GM18499 (cell line): ENCODE measurements around the gene ZCCHC17.
"Not testable (repeated sequence)": the region's sequence is repeated elsewhere in the genome, so short reads cannot be mapped to it uniquely, and the experiment has no call there.

ENCODE experiments used
- ATAC-seq: cut with Tn5 transposase; IDR thresholded peaks from one replicate; pipeline ENCODE4 v1.9.1; 2021; ENCODE audit warnings: moderate number of reproducible peaks; ENCODE audit not compliant: insufficient read depth, unreplicated experiment

Gene ZCCHC17, protein sequence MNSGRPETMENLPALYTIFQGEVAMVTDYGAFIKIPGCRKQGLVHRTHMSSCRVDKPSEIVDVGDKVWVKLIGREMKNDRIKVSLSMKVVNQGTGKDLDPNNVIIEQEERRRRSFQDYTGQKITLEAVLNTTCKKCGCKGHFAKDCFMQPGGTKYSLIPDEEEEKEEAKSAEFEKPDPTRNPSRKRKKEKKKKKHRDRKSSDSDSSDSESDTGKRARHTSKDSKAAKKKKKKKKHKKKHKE

DNA sequence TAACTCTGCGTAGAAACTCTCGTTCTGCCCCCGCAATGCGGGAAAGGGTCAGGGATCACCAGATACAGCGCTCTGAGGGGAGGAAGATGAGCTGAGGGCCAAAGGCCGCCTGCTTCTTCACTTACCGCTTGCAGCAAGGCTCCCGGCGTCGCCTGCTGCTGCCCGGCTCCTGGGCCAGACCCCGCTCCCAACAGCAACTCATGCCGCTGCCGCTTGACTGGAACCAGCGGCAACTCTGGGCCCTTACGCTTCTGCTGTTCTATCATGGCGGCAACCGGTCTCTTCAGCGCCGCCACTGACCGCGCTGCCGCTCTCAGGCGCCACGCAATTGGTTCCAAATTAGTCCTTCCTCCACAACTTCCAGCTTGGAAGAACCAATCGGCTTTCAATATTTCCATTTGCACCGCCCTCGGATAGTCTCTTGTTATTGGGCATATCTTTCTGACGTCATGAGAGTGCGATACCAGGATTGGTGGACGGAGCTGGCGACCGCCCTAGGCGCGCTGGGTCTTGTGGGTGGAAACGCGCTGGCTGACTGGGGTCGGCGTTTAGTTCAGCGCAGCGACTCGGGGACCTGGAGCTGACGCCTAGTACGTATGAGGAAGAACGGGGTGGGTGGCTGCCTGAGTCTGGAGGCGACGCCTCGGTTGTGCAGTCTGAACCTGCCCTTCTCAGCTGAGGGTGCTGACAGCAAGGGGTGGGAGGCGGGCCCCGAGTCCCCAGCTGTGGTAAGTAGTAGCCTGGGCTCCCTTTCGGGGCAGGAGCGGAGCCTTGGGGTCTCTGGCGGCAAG is at the start of gene ZCCHC17, which contains the start of gene SNRNP40:
Gene ZCCHC17, plus strand, starts transcription at position 547 of the 791 bp plus-strand sequence. CDS start 13,067 bp downstream, outside the sequence.
Gene SNRNP40, minus strand, starts transcription at position 303 of the 791 bp plus-strand sequence. Its CDS starts 37 bp downstream, at position 266.
- peak; percentile 87 for ATAC-seq

DNA sequence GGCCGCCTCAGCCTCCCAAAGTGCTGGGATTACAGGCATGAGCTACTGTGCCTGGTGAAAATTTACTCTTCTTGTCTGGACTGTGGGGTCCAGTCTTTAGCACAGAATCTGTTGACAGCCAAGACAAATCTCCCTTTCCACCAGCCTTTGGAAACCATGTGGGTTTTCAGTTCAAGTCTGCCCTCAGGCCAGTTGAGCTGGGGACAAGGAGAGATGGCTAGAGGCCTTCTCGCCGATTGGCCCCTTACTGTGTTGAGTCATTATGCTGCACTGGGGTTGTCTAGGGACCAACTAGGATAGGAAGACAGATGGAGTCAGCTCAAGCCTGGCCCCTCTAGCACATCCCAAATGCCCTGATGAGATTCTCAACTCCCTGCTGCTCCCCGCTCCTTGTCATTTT is 48.6 kb upstream of the ZCCHC17 start:
- no peak for ATAC-seq

DNA sequence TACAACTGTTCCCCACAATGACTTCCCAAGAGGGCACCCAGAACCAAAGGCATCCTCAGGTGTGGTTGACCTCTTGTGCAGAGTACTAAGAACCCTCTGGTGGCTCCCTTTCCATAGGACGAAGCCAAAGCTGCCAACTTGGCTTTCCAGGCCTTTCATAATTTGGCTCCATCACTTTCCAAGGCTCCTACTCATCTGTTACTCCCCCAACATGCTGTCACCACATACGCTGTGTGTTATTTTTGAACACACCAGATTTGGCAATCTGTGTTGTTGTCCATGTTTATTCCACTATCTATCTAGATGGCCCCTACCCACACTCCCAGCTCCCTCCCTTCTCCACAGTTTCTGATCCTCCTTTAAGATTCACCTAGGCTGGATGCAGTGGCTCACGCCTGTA is 47.0 kb upstream of the ZCCHC17 start:
- ATAC-seq: no peak

DNA sequence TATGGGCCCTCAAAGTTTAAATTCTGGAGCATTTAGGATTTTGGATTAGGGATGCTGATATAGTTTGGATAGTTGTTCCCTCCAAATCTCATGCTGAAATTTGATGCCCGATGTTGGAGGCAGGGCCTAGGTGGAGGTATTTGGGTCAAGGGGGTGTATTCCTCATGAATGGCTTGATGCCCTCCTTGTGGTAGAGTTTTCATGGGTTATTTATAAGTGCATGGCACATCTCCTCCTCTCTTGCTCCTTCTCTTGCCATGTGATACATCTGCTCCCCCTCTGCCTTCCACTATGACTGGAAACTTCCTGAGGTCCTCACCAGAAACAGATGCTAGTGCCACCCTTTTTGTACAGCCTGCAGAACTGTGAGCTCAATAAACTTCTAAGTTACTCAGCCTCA is 39.6 kb upstream of the ZCCHC17 start:
- ATAC-seq: no peak

DNA sequence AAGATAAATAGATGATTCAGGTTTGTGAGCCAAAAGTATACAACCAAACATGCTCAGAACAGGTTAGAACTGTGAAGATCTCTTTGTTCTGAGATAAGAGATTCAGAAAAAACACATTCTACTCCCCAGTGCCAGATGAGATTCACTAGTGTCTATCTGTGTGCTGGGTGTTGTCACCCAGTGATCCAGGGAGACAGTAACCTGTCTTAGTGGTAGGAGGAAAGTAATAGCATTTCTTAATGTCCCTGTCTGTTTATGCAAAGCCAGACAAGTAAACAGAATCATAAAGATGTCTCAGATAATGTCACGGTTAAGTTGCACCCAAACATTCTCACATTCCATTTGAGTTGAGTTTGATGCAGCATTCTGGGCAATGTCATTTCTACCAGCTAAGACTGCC is 38.3 kb upstream of the ZCCHC17 start:
- ATAC-seq: no peak

DNA sequence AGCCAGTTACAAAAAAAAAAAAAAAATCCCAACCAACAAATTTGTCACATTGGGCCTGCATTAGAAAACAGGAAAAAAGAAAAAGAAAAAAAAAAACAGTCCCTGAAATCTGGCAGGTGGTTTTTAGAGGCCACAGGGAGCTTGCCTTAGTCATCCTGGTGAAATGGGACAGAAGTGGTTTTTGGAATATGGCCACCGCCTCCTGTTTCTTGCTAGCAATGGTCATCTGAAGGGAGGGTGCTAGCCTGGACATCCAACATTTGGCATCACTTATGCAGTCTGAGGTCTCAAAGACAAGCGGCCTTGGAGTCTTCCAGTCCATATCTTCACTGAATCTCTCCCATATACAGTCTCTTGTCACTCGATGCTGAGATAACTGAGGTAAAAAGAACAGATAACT is 37.1 kb upstream of the ZCCHC17 start:
- no peak for ATAC-seq

DNA sequence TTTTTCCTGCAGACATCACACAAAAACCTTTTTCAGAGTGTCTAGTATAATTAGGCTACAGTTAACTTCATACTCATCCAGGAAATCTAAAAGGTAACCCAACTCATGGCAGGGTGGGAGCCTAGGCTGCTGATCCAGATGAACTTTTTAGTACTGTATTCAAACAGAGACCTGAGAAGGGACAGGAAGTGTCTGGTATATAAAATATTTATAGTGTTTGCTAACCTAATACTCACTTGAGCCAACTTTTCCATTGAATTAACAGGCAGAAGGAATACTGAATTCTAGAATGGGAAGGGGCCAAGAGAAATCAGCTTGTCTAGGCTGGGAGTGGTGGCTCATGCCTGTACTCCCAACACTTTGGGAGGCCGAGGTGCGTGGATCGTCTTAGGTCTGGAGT is 34.9 kb upstream of the ZCCHC17 start:
- no peak for ATAC-seq

DNA sequence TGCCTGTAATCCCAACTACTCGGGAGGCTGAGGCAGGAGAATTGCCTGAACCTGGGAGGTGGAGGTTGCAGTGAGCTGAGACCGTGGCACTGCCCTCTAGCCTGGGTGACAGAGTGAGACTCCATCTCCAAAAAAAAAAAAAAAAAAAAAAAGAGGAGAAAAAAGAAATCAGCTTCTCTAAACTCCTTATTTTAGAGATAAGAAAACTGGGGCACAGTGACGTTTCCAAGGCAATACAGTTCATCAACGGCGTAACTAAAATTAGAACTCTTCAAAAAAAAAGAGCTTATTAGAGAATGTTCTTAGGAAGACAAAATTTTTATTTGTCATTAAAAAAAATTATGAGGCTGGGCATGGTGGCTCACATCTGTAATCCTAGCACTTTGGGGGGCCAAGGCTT is 34.4 kb upstream of the ZCCHC17 start:
- not testable (repeated sequence) for ATAC-seq

DNA sequence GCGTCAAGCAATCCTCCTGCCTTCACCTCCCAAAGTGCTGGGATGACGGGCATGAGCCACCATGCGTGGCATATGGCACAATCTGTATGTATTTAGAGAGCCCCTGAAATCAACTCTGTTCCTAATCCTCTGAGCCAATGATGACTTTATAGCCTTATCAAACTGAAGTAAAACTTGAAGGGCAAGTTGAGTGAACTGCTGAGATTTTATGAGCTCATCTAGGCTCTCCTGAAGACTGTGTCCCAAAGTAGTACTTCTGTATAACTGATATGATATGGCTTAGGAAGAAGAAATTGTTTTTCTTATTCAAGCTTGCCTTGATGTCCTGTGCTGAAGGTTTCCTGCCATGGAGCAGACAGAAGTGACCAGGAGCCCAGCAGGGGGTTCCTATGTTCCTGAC is 33.4 kb upstream of the ZCCHC17 start:
- ATAC-seq: no peak

DNA sequence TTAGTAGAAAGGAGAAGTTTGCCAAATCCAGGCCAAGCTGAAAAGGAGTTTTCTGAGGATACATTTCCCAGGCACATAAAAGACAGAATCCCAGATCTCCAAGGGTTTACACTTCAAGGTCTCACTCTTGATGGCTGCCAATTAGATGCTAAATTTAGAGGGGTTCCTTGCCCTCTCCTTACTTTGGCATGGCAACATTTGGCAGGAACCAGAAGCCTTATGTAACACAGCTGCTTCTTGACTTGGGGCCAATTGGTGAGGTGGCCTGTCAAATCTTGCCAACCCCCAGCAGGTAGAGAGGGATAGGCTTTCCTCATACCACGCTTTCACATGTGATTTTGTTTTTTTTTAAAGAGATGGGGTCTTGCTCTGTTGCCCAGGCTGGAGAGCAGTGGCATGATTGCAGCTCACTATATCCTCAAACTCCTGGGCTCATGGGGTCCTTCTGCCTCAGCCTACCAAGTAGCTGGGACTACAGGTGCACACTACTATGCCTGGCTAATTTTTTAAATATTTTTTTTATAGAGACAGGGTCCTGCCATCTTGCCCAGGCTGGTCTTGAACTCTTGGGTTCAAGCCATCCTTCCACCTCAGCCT is 31.9 kb upstream of the ZCCHC17 start:
- no peak for ATAC-seq

DNA sequence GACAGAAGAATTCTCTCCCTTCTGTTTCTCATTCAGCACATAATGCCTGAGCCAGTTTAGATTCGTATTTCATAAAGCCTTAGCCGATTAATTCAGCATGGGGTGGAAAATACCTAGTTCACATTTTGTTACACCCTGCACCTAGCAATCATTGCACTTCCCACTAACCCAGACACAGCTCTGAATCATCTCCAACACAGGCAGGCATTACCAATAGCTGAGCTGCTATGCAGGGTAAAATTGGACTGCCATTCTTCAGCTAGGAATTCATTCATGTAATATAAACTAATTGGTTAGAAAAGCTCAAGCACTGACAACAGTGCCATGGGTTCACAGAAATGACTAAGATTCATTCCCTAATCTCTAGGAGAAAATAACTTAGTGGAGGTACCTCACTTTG is 30.3 kb upstream of the ZCCHC17 start:
- no peak for ATAC-seq

DNA sequence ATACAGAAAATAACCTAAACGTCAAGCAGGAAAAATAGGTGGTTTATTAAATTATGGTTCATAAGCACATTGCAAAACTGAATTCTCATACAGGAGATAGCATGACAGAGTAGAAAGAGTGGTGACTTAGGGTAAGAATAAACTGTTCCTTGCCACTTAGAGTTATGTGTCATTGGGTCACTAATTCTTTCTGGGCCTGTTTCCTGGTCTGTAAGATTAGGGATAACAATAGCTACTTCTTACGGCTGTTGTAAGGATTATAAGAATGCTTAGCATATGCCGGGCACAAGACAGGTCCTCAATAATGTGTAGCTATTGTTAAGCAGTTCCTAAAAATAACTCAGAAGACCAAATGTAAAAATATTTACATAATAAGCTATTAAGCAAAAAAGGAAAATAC is 24.5 kb upstream of the ZCCHC17 start:
- ATAC-seq: no peak

DNA sequence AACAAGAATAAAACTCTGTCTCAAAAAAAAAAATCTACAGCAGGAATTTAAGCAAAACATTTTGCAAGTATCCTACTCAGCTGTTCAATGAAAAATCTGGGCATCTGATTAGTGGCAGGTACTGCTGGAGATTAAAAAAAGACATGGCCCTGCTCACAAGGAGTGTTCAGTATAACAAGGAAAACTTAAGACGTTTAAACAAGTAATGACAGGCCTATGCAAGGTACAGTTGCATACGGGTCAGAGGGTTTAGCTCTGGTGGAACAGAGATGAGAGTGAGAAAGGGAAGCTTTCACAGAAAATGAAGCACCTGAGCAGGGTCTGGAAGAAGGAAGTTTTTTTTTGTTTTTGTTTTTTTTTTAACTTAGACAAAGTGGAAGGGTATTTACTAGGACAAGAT is 23.2 kb upstream of the ZCCHC17 start:
- ATAC-seq: no peak

DNA sequence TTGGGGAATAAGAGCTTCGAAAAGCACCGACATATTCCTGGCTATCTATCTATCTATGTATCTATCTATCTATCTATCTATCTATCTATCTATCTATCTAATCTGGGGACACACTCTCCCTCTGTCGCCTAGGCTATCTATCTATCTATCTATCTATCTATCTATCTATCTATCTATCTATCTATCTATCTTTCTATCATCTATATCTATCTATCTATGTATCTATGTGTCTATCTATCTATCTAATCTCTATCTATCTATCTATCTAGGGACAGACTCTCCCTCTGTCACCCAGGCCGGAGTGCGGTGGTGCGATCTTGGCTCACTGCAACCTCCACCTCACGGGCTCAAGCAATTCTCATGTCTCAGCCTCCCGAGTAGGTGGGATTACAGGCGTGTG is 14.4 kb upstream of the ZCCHC17 start:
- ATAC-seq: not testable (repeated sequence)

DNA sequence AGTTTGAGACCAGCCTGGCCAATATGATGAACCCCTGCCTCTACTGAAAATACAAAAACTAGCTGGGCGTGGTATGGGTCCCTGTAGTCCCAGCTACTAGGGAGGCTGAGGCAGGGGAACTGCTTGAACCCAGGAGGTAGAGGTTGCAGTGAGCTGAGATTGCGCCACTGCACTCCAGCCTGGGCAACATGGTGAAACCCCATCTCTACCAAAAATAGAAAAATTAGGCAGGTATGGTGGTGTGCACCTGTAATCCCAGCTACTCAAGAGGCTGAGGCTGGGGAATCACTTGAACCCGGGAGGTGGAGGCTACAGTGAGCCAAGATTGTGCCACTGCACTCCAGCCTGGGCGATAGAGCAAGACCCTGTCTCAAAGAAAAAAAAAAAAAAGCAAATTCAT is 9.0 kb upstream of the ZCCHC17 start:
- not testable (repeated sequence) for ATAC-seq

DNA sequence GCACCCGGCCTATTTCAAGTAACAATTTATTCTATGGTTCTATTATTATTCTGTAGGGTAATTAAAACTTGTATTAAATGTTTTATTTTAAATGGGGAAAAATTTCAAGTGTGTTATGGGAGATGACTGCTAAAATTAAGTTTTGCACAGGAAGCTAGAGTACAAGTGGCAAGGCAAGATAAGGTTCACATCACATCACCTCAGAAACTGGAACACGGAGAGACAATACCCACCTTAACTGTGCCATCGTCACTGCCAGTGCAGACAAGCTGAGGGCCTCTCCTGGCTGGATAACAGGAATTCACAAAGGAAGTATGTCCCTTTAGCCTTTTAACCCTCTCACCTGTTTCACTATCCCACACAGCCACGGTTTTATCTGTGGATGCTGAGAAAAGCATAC is 7.8 kb upstream of the ZCCHC17 start:
- ATAC-seq: no peak

DNA sequence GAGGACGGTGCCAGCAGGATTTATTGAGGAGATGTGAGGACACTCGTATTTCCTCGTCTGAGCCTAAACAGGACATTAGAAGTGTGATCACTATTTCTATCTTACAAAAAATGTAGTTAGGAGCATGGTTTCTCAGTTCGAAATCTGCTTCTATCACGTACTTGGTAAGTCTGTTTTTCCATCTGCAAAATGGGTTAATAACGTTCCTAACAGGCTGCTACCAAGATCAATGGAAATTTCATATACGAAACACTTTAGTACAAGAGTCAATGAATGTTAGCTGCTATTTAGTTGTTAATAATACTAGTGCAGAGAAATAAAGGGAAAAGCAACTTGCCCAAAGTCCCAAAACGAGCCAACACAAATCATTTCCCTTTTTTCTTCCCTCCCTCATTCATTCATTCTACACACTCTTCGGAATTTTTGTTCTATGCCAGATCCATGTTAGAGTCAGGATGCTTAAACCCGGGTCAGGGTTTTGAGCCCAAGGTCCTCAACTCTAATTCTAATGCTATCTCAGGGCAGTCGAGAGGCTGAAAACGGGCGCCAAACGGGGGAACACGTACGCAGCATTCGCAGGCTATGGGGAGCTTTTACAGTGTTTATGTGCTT is 852 bp upstream of the ZCCHC17 start:
- ATAC-seq: no peak

DNA sequence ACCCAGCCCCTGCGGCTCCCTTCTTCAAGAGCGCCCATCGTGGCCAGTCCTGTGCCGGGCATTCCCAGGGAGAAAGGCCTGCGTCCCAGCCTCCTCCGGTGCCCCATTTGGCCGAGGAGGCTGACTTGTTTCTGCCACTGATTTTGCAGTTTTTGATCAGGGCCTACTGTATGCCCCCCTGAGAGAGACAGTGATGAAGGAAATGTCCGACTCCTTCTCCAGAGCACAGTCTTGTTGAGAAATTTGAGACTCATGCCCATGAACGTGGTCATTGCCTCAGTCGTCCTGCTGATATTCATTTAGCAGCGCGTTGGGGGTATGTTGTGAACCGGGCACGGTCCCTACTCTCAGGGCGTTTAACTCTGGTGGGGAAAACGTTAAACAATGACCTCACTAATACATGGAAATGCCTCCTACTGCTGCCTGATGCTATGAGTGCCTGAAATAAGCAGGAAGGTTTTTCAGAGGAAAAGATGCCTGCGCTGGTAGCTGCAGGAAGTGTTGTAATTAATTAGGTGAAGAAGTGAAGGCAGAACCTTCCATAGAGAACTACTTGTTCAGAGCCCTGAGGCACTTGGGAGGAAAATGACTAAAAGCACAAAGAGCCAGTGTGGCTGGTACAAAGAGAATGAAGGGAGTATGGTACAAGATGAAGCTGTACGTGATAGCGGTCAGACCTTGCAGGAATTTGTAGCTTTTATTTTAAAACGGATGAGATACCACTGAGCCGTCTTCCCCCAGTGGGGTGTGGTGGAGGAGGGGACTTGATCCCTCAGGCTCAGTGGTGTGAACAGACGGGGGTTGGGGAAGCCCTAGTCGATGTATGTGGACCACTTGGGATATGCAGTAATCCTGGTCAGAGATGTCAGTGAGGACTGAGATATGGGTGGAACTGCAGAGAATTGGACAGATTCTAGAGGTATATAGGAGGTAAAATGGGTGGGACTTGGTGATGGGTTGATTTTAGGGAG is 730 bp downstream of the ZCCHC17 start:
- ATAC-seq: no peak

DNA sequence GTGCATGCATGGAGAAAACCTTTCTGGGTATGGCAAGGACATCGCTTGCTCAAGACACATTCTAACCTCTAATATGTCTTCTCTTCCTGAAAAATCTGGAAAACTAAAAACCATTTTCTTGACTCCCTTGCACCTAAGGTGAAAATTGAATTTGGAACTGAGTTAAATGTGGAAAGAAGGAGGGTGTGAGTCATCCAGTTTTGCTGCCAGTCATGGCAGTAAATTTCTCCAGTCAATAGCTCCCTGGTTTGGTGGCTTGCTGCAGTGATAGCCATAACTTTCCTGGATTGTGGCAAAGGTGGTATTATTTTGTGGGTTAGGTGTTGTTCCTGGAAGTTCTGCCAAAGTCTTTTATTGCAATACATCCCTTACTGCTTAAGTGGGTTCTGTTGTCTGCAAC is 2.5 kb downstream of the ZCCHC17 start:
- ATAC-seq: no peak

DNA sequence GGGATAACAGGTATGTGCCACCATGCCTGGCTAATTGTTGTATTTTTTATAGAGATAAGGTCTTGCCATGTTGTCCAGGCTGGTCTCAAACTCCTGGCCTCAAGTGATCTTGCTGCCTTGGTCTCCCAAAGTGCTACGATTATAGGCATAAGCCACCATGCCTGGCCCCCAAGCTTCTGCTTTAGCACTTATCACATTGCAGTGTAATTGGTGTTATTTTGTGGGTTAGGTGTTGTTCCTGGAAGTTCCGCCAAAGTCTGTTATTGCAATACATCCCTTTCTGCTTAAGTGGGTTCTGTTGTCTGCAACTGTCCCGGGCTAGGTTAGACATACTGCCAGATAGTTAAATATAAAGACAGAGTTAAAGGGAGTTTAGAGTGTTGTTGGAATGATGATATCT is 3.4 kb downstream of the ZCCHC17 start:
- ATAC-seq: no peak
